CD4-positive, alpha-beta T cell treated with Interleukin-17A for 1 hour (primary cell): ENCODE results near the gene C6orf120.
A peak's percentile ranks its signal among the peaks of the same experiment; 100 is the strongest.

ENCODE experiments used
- DNase-seq: peaks from one replicate; pipeline ENCODE4 v3.0.0-alpha.2; 2020

C6orf120 gene

DNA sequence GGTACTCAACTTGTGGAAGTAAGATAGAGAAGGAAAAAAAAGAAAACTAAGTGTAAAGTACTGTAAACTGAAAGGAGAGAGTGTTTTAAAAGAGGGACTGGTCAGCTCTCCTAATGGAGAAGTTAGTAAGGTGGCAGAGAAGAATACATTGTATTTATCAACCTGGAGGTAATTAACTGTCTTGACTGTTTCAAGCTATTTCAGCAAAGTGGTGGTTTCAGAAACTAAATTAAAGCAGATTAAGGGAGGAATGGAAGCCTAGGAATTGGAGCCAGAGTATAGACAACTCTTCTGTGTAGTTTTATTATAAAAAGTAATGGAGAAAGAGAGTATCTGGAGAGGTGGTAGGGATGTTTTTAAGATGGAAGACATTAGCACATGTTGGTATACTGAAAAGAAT, 25.0 kb downstream of the C6orf120 start:
- no peak for DNase-seq

DNA sequence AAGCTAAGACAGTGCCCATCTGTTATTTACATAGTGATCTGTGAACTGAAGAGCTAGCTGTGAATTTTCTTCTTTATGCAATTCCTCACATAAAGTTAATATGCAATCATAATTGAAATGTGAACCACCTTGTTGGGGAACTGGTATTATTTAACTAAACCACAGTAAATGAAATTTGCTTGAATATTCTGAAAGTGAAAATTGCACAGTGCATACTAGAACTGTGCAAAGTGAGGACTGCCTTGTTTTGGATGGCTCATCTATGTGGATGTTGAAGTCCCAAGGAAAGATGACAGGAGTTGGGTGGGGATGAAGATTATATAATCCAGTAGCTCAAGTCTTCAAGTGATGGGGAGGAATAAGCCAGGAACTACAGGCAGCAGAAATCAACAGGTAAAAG, 28.0 kb downstream of the C6orf120 start:
- no peak for DNase-seq

DNA sequence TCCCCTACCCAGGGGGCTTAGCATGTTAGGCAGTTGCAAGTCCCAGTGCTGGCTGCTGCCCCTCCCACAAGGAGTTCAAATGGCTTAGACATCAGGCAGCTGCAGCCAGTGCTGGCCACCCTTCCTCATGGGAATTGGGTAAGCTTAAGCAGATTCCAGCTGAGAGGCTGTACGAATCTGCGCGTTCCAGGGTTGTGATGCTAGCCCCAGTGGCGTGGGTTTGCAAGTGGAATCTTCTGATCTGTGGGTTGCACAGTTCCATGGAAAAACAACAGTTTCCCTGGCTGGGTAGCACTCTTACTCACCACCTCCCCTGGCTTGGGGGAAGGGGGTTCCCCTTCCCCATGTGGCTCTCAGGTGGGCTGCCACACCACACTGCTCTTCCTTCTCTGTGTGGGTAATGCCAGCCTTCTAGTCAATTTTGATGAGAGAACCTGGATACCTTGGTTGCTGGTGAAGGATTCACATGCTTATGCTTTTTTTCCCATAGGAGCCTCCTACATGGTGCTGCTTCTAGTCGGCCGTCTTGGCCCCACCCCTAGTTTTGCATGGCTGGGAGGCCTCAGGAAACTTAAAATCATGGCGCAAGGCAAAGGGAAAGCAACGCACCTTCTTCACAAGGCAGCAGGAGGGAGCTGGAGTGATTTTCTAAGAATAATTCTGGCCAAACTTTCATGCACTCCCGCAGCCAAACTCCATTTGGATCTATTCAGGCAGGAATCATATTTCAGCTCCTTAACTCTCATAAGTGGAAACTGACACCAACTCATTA, 36.5 kb downstream of the C6orf120 start:
- no peak for DNase-seq

- no peak for DNase-seq
These were observed 37.1 kb downstream of the C6orf120 start for GRCh38 chr6:169738976-169739529.

- no peak for DNase-seq
These were observed 39.4 kb downstream of the C6orf120 start for GRCh38 chr6:169741344-169741743.

- DNase-seq: no peak
These were observed 43.5 kb downstream of the C6orf120 start for GRCh38 chr6:169745405-169745804.

GRCh38 chr6:169746556-169746955, 44.6 kb downstream of the C6orf120 start:
- no peak for DNase-seq

- DNase-seq: peak; percentile 94
These were observed 49.5 kb downstream of the C6orf120 start, which contains the start of the genes DYNLT2 and ERMARD for GRCh38 chr6:169751242-169752073. Gene DYNLT2, minus strand, starts transcription at chr6:169751572. Its CDS starts 114 bp downstream, at chr6:169751458. Gene ERMARD, plus strand, starts transcription at chr6:169751622. Its CDS starts 36 bp downstream, at chr6:169751658.

- peak; percentile 3 for DNase-seq
These were observed 50.2 kb downstream of the C6orf120 start for GRCh38 chr6:169752074-169752623.
